22Rv1 (cell line): Measurements from ENCODE around the gene TMEM154.

ENCODE experiments used
- CTCF ChIP-seq: fragments of 450-650 bp; IDR thresholded peaks from 2 replicates; pipeline ENCODE4 v1.5.1; 2017; ENCODE audit warnings: mild to moderate bottlenecking
- ZFX ChIP-seq: fragments of 450-650 bp; IDR thresholded peaks from 2 replicates; pipeline ENCODE4 v1.6.1; 2017; ENCODE audit warnings: antibody characterized with exemption, borderline replicate concordance

- TF ChIP-seq CTCF = no peak
- no peak for TF ChIP-seq ZFX
Observed at GRCh38 chr4:152665691-152666395, 14.0 kb downstream of the TMEM154 start.
